ENCODE data around the gene STX17. TPM values are rescaled to one million over a fixed set of nuclear protein-coding genes. Genes with fewer than 3 reads are reported as not detected.
A peak's percentile ranks its signal among the peaks of the same experiment; 100 is the strongest.

The STX17 gene
- total and polyA plus RNA-seq, 2 of the 13 experiments (the other 11 are each of a cell fraction or from before 2014, with no cell fraction given) = 8.3 to 25.7 TPM

GRCh38 chr9:99922711-99923030 lies 16.2 kb downstream of the STX17 start:
- ATAC-seq (no peak), FAIRE-seq (no peak), DNase-seq (ENCODE audit: low spot score) (no peak)
- no TSS peak for BruUV-seq (replicated peaks)
- TF ChIP-seq ZNF598 (CRISPR knock-in tag; IDR thresholded peaks at IDR 0.05; ENCODE audit: borderline replicate concordance) = no peak
- intact Hi-C loops (cut with micrococcal nuclease; ENCODE audit: unreplicated experiment) (loop anchor here (5.0 kb wide), 1 partner anchor 1475 kb away; no protein-coding TSS in a partner anchor), in situ Hi-C loops (cut with HindIII; ENCODE audit: extremely low pct_ligation_motif_present, low pct_unique_long_range_greater_than_20kb) (no loop called here)
- H3K27ac ChIP-seq (ENCODE audit: extremely low read length, insufficient read depth, low read length) = no peak overlapping the region
- ChIA-PET CTCF (ENCODE audit: low intra/inter-chr PET ratio, low total read pairs) (no interaction called here), POLR2A (no interaction called here)
- H3K9ac ChIP-seq (ENCODE audit: insufficient read depth, low read depth, low read length) = no peak overlapping the region
- H3K79me2 ChIP-seq (ENCODE audit: insufficient read depth, low read length) = no peaks in the 10 kb centered on the region
- peaks cover 5% of the 10 kb centered on the region; the same call in 1 of the 2 replicates for H3K9me3 ChIP-seq (ENCODE audit: low read length)
- no peaks in the 10 kb centered on the region for H3K27me3 ChIP-seq (ENCODE audit: control insufficient read depth in 1 of 2, insufficient read depth in 2 of 2, low read length in 2 of 2)
- no peaks in the 10 kb centered on the region for H3K4me1 ChIP-seq (ENCODE audit: insufficient read depth, low read length)
- H3K36me3 ChIP-seq (replicated peaks in 1 of 2; ENCODE audit: control insufficient read depth in 1 of 2, insufficient read depth in 2 of 2, low read length in 2 of 2) = peaks cover 9 to 54% of the 10 kb centered on the region in 2 experiments
- H3K4me2 ChIP-seq (ENCODE audit: low read depth, low read length) = no peak overlapping the region
- no peak overlapping the region for H3K4me3 ChIP-seq (replicated peaks in 1 of 3; ENCODE audit: insufficient read depth in 1 of 3, low read depth in 2 of 3, low read length in 3 of 3)
- no peaks in the 10 kb centered on the region for H4K20me1 ChIP-seq (ENCODE audit: insufficient read depth, low read length)
- H2AFZ ChIP-seq (ENCODE audit: low read length) = no peak overlapping the region

DNA sequence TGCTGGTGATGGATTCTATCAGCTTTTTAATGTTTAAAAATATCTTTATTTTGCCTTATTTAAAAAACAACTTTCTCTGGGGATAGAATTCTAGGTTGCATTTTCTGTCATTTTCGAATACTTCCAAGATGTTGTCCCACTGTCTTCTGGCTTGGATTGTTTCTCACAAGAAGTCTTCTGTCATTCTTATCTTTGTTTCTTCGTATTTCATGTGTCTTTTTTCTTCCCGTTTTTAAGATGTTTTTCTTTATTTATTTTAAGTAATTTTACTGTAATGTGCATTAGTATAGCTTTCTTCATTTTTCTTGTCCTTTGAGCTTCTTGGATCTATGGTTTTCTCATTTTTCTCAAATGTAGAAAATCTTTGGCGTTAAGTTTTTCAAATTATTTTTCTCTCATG lies 19.1 kb downstream of the STX17 start:
- TF ChIP-seq MATR3 (CRISPR knock-in tag; IDR thresholded peaks at IDR 0.05) (no peak), NRL (CRISPR knock-in tag; IDR thresholded peaks at IDR 0.05; ENCODE audit: borderline replicate concordance) (no peak), IKZF5 (CRISPR knock-in tag; IDR thresholded peaks at IDR 0.05) (no peak), ZNF317 (CRISPR knock-in tag; IDR thresholded peaks at IDR 0.05) (peak; percentile 97)
- TF ChIP-seq, protein P1, sequence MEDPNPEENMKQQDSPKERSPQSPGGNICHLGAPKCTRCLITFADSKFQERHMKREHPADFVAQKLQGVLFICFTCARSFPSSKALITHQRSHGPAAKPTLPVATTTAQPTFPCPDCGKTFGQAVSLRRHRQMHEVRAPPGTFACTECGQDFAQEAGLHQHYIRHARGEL (CRISPR knock-in tag; IDR thresholded peaks at IDR 0.05) = no peak
- no peaks in the 10 kb centered on the region for H4K20me1 ChIP-seq (ENCODE audit: insufficient read depth, low read length)
- H3K27ac ChIP-seq (ENCODE audit: extremely low read length, insufficient read depth, low read length) = no peak overlapping the region
- H3K4me2 ChIP-seq (ENCODE audit: low read depth, low read length) = no peak overlapping the region
- intact Hi-C loops (cut with micrococcal nuclease; ENCODE audit: unreplicated experiment) = no loop called here
- DNase-seq (ENCODE audit: low spot score) = no peak
- WGBS (ENCODE audit: low lambda C conversion rate) = 97% methylated on average over 4 of the region's 4 CpGs
- POLR2A ChIA-PET = no interaction called here
- H2AFZ ChIP-seq (ENCODE audit: low read length) = no peak overlapping the region
- H3K4me3 ChIP-seq (replicated peaks in 1 of 3; ENCODE audit: insufficient read depth in 1 of 3, low read depth in 2 of 3, low read length in 3 of 3) = no peak overlapping the region
- no peaks in the 10 kb centered on the region for H3K4me1 ChIP-seq (ENCODE audit: insufficient read depth, low read length)
- H3K27me3 ChIP-seq (ENCODE audit: control insufficient read depth in 1 of 2, insufficient read depth in 2 of 2, low read length in 2 of 2) = no peaks in the 10 kb centered on the region
- H3K9ac ChIP-seq (ENCODE audit: insufficient read depth, low read depth, low read length) = no peak overlapping the region
- peaks cover 5% of the 10 kb centered on the region; the same call in 1 of the 2 replicates for H3K9me3 ChIP-seq (ENCODE audit: low read length)
- in situ Hi-C loops (cut with HindIII; ENCODE audit: extremely low pct_ligation_motif_present, low pct_unique_long_range_greater_than_20kb) = no loop called here
- CTCF ChIA-PET (ENCODE audit: low intra/inter-chr PET ratio, low total read pairs) = no interaction called here
- no TSS peak for BruUV-seq (replicated peaks)
- ATAC-seq = no peak
- no peaks in the 10 kb centered on the region for H3K79me2 ChIP-seq (ENCODE audit: insufficient read depth, low read length)
- H3K36me3 ChIP-seq (replicated peaks in 1 of 2; ENCODE audit: control insufficient read depth in 1 of 2, insufficient read depth in 2 of 2, low read length in 2 of 2) = peaks cover 4 to 27% of the 10 kb centered on the region in 2 experiments
- no peak for FAIRE-seq

Data from HepG2 (cell line).